Vagina (tissue), 2 donors: ENCODE measurements around the gene NME9.

Experiments used
- POLR2A ChIP-seq, 2 donors: fragments of 450-650 bp; IDR thresholded peaks; one replicate each; pipeline ENCODE4 v1.6.1; 2017; ENCODE audit warnings: antibody characterized with exemption in 2 of 2, mild to moderate bottlenecking in 2 of 2, moderate library complexity in 2 of 2
- POLR2AphosphoS5 ChIP-seq, 2 donors: sonication (generic); formaldehyde crosslinking; IDR thresholded peaks; one replicate each; pipeline ENCODE4 v1.9.0; 2017; ENCODE audit warnings: antibody characterized with exemption in 2 of 2, mild to moderate bottlenecking in 2 of 2, low read depth in 1 of 2; ENCODE audit not compliant: insufficient read depth in 1 of 2
- TF ChIP-seq, protein P1 (sequence below), 3 experiments: fragments of 450-650 bp in 2 of 3; fragments of 200-600 bp in 1 of 3; sonication (generic) in 1 of 3; IDR thresholded peaks; one replicate each; pipeline ENCODE4 v1.5.1; 2017 to 2019; ENCODE audit warnings: antibody characterized with exemption in 3 of 3, mild to moderate bottlenecking in 2 of 3, moderate library complexity in 2 of 3

DNA sequence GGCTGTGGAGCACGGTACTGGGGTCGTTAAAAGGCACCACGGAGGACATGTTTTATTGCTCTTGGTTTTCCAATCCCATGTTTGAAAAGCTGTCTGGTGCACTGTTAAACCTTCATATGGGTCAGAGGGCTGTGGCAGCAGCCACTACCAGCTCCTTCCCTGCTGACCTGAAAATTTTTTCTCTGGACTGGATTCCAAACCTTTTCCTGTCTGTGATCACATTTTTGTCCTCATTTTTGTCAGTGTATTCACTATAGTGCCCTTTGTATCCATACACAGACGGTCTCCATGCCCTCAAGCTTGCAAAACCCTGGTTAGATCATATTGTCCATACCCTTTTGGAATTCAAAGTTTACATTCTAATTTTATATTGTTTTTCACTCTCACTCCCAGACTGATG lies 70.5 kb downstream of the NME9 start:
- TF ChIP-seq POLR2A (IDR thresholded peaks at IDR 0.05): no peak
- TF ChIP-seq, protein P1, sequence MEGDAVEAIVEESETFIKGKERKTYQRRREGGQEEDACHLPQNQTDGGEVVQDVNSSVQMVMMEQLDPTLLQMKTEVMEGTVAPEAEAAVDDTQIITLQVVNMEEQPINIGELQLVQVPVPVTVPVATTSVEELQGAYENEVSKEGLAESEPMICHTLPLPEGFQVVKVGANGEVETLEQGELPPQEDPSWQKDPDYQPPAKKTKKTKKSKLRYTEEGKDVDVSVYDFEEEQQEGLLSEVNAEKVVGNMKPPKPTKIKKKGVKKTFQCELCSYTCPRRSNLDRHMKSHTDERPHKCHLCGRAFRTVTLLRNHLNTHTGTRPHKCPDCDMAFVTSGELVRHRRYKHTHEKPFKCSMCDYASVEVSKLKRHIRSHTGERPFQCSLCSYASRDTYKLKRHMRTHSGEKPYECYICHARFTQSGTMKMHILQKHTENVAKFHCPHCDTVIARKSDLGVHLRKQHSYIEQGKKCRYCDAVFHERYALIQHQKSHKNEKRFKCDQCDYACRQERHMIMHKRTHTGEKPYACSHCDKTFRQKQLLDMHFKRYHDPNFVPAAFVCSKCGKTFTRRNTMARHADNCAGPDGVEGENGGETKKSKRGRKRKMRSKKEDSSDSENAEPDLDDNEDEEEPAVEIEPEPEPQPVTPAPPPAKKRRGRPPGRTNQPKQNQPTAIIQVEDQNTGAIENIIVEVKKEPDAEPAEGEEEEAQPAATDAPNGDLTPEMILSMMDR (IDR thresholded peaks at IDR 0.05): no peak
- TF ChIP-seq POLR2AphosphoS5 (IDR thresholded peaks at IDR 0.05; ENCODE audit: insufficient read depth in 1 of 2, low read depth in 1 of 2): no peak
